ENCODE results near the gene RNF157. TPM values are rescaled to one million over a fixed set of nuclear protein-coding genes. Genes with fewer than 3 reads are reported as not detected.
A peak's percentile ranks its signal among the peaks of the same experiment; 100 is the strongest.

RNF157 gene
- total and polyA plus RNA-seq, 11 donors = 3.6 to 7.4 (median 5.2) TPM

DNA sequence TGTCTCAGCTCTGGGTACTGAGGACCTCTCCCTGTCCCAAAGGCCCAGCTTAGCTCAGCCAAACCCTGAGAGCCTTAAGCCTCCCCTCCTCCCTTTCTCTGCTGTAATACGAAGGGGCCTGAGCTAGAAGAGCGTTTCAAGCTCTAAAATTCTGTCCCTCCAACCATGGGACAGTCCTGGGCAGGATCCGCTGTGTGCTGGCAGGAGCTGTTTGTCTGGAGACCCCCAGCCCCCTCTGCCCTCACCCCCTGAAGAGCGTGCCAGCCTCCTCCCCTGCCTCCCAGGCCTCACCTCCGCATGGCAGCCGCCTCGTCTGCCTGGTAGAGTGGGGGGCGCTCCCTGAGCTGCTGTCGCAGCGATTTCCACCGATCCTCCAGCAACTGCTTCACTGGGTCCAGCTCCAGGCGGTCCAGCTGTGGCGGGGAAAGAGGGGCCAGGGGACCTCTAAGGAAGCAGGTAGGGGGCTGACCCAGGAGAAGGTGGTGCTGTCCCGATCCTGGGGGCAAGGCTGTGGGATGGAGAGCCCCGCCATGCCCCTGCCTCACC lies 39.5 kb upstream of the RNF157 start:
- WGBS, 4 donors = 83 to 100% (median 89%) methylated on average over 4 to 15 of the region's 15 CpGs
- Histone ChIP-seq H3K27me3 (no peaks in the 10 kb centered on the region), H3K9me3 (no peaks in the 10 kb centered on the region), H3K4me3 (no peak overlapping the region), H3K27ac (no peak overlapping the region), H3K36me3 (no peaks in the 10 kb centered on the region), H3K4me1 (peaks cover 0 to 19% (median 5%) of the 10 kb centered on the region in 12 donors)
- intact Hi-C loops (cut with DNase I) = loop anchor here (1.0 to 10.0 kb wide), 11 partner anchors 88 to 375 kb away; partner anchors contain the start of gene MRPL38 (in 1 of the 10)
- no peak for TF ChIP-seq POLR2A (IDR thresholded peaks at IDR 0.05)
- TF ChIP-seq CTCF (IDR thresholded peaks at IDR 0.05) = peak in 4 of 12 donors; percentile 1 to 13 (median 5)
- ATAC-seq (no peak), DNase-seq (no peak)

DNA sequence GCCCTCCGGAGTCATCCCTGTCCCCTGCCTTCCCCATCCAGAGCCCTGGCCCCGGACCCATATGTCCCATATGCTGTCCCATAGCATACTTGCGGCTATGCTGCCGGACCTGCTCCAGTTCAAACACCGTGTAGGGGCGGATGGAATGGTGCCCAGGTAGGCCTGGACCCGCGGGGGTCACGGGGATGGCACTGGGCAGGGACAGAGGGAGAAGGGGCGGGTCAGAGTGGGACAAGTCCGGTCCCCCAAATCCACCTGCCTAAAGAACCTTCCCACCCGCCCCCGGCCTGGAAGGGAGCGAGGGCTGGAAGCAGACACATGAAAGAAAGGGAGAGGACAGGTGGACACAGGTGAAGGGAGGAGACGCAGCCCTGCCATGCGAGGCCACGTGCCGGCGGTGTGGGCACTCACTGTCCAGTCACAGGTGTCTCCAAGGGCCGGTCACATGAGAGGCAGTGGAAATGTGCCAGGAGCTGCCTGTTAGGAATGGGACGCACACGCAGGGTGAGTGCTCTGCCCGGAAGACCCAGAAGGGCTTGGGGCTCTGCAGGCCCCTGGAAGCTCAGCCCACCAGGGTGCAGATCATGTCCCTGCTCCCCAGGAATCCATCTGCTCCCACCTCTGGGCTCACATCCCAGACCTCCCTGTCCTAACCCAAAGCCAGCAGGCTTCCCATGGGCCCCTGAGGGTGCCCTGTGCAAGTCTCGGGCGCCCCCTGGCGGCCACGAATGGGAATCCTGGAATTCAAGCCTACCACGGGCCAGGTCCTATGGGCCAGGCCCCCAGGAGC lies 38.9 kb upstream of the RNF157 start:
- peak overlapping the region in 1 of 12 donors; percentile 2 for H3K4me3 ChIP-seq
- no peaks in the 10 kb centered on the region for H3K36me3 ChIP-seq
- intact Hi-C loops (cut with DNase I) = loop anchor here in 9 of 10 donors (1.0 to 10.0 kb wide), 10 partner anchors 94 to 374 kb away; partner anchors contain the start of gene MRPL38 (in 1 of the 9)
- DNase-seq (peak; percentile 81 to 94 (median 85)), ATAC-seq (peak; percentile 81 to 93 (median 87))
- no peak for TF ChIP-seq POLR2A (IDR thresholded peaks at IDR 0.05)
- TF ChIP-seq CTCF (IDR thresholded peaks at IDR 0.05) = peak; percentile 95 to 100 (median 99)
- no peaks in the 10 kb centered on the region for H3K9me3 ChIP-seq
- H3K4me1 ChIP-seq = peaks cover 0 to 20% (median 5%) of the 10 kb centered on the region in 12 donors
- no peak overlapping the region for H3K27ac ChIP-seq
- WGBS, 4 donors = 55 to 58% (median 57%) methylated on average over 28 of the region's 28 CpGs
- no peaks in the 10 kb centered on the region for H3K27me3 ChIP-seq

- 89 to 95% (median 92%) methylated on average over 16 to 19 of the region's 19 CpGs for WGBS, 4 donors
- TF ChIP-seq POLR2A (IDR thresholded peaks at IDR 0.05) (no peak), CTCF (IDR thresholded peaks at IDR 0.05) (no peak)
- DNase-seq = no peak
- Histone ChIP-seq H3K9me3 (no peaks in the 10 kb centered on the region), H3K36me3 (no peaks in the 10 kb centered on the region), H3K27ac (no peak overlapping the region), H3K4me3 (no peak overlapping the region), H3K4me1 (peaks cover 0 to 20% (median 5%) of the 10 kb centered on the region in 12 donors), H3K27me3 (no peaks in the 10 kb centered on the region)
- no peak for ATAC-seq
- intact Hi-C loops (cut with DNase I) = loop anchor here in 7 of 10 donors (2.0 to 10.0 kb wide), 8 partner anchors 94 to 374 kb away; partner anchors contain the start of gene MRPL38 (in 1 of the 7)
Measured at GRCh38 chr17:76278268-76278908, 38.1 kb upstream of the RNF157 start.

All from heart left ventricle (tissue), 16 donors.